Activated gamma-delta T cell (primary cell): ENCODE measurements around the gene C1QTNF8.

Experiments used
- DNase-seq: peaks from one replicate; lab custom pipeline; 2025; lab: John Stamatoyannopoulos, UW
- total RNA-seq, 2 donors: gene quantifications; one replicate each; lab custom pipeline; 2026; lab: John Stamatoyannopoulos, UW

The C1QTNF8 gene
- total RNA-seq, result 0 to 0.04 reads per million in 2 donors

DNA sequence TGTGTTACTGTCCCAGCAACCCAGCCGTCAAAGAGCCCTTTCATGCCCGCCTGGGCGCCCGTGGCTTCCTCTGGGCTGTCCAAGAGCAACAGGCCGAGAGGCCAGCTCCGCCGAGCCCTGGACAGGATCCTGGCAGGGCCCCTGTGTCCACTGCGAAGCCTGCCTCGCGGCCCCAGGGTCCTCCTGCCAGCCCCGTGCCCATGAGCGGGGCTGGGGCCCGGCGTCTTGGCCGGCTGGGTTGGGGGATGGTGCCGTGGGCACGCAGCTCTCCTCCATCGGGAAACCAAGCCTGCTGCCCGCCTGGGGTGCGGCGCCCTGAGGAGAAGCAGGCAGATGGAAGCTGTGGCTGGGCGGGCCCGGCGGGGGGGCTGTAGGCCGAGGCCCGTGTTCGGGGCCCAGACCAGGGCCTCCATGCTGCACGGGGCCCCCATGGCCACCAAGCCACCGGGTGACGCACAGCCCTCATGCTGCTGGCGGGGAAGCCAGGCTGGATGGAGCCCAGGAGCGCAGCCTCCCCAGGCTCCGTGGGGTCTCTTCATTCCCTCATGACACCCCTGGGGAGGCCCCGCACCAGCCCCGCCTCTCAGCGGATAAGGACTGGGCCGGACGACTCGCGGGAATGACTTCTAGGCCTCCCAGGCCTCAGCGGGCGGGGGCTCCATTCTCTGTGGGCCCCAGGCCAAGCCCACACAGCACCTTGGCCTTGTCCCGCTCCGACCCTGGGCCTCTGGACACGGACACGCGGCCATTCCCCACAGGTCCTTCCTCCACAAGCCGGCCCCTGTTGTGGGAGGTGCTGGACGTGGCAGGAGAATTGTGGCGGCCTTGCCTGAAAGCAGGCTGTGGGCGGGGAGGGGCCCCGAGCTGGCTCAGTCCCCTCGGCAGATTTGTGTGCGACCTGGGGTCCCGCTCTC, at the start of gene C1QTNF8:
C1QTNF8 (minus strand) TSS at position 76 of the 914 bp plus-strand sequence. CDS start 1,322 bp downstream, outside the sequence.
- DNase-seq, result no peak

- no peak for DNase-seq
These were observed 49.5 kb upstream of the C1QTNF8 start for GRCh38 chr16:1145383-1146100.

DNA sequence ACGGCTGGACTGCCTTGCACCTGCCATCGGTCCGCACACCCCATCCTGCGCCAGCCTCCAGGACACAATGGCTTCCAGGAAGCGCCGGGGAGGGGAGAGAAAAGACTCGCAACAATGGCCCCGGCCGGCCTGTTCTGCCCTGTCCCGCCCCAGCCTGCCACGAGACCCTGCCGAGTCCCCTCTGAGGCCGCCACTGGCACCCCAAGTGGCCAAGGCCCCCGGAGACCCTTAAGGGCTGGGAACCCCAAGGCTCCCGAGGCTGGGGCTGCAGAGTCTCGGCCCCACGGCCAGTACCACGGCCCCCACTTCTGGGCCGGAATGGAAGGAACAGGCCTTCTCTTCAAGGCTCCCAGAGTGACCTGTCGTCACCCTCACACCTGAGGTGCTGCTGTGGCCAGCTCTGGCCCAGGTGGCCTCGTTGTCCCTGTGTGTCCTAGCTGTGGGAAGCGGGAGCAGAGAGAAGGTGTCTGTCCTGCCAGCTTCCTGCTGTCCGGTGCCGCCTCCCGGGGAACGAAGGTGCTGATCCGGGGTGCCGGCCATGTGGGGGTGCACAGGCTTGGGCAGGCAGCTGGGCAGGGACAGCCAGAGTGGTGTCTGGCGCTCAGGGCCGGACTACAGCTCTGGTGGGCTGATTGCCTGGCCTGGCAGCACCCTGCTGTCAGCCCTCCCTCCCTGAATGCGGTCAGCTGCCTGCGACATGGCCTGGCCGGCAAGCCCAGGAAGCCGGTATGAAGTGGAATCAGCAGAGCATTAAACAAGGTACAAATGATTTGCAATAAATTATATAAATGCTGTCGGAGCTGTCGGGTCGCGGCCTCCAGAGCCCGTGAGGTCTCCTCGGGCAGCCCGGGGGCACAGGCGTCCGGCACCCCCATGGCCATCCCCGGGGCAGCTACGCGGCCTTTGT, 48.7 kb upstream of the C1QTNF8 start:
- no peak for DNase-seq

- no peak for DNase-seq
These were observed 47.9 kb upstream of the C1QTNF8 start for GRCh38 chr16:1143761-1144450.

GRCh38 chr16:1142911-1143310, 46.9 kb upstream of the C1QTNF8 start:
- no peak for DNase-seq

DNA sequence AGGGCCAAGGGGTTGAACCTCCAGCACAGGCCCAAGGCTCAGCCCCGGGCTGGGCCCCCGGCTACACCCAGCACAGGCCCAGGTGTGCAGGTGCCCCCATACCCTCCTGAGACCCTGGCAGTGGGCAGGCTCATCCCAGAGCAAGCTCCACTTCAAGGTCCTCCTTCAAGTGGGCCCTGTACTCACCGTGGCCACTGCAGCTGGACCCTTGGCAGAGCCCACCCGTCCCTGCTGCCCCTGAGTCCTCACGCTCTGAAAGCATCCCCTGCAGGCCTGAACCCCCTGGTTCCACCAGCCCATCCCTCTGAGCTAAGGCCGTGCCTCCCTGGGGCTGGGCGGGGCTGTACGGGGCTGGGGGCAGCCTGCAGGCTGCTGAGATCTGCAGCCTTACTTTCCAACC, 45.7 kb upstream of the C1QTNF8 start:
- DNase-seq, result no peak

DNA sequence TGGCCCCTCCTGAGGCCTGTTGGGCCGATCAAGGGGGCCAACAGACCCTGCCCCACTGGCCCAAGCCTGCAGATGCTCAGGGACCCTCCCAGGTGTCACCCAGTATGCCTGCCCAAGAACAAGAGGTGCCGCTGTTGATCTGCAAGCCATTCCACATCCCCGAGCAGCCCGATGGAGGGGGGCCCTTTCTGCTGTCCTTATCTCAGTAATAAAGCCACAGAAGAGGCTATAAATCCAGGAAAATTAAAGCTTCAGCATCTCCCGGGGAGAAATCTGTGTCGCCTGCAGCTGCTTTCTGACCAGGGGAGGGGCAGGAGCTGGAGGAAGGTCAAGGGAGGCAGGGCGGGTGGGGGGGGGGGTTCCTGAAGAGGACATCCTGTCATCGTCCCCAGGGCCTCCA, 45.1 kb upstream of the C1QTNF8 start:
- DNase-seq, result no peak

GRCh38 chr16:1140582-1141162, 44.6 kb upstream of the C1QTNF8 start:
- no peak for DNase-seq

DNA sequence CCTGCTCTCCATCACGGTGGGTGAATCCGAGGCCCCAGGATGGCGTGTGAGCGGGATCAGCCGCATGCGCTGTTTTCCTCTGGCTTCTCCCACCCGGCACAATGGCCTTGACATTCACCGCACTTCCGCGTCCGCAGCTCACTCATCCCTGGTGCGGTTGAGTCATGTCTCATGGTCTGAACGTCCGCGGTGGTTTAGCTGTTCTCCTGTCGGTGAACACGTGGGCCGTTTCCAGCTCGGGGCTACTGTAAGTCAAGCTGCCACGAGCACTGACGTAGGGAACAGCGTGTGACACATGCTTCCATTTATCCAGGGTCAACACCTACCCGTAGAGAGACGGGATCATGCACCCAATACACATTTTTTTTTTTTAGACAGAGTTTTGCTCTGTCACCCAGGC, 41.6 kb upstream of the C1QTNF8 start:
- DNase-seq, result no peak

DNA sequence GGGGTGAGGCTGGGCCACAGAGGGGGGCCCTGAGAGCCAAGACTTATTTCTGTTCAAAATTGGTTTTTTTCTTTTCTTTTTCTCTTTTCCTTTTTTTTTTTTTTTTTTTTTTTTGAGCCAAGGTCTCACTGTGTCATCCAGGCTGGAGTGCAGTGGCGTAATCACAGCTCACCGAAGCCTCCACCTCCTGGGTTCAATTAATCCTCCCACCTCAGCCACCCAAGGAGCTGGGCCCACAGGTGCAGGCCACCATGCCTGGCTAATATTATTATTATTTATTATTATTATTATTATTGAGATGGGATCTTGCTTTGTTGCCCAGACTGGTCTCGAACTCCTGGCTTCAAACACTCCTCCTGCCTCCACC, 39.4 kb upstream of the C1QTNF8 start:
- DNase-seq, result no peak

- DNase-seq, result no peak
These were observed 38.9 kb upstream of the C1QTNF8 start for GRCh38 chr16:1134776-1135458.

GRCh38 chr16:1133810-1134520, 37.9 kb upstream of the C1QTNF8 start:
- DNase-seq, result no peak

DNA sequence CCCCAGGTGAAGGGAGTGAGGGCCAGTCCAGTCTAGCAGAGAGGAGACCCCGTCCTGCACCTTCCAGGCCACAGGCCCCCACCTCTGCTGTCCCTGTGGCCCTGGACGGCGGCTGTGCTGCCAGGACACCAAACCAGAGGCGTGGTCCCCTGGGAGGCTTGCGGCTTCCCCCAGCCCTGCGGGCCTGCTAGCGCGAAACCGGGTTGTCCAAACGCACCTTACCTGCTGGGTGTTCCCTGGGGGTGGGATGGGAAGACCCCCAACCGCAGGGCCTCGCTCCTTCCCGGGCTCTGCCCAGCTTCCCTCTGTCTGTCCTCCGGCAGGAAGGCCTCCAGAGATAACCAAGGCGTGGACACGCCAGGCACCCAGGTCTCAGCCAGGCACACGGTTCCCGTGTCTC, 37.2 kb upstream of the C1QTNF8 start:
- no peak for DNase-seq

GRCh38 chr16:1132431-1132830, 36.4 kb upstream of the C1QTNF8 start:
- DNase-seq, result no peak

- DNase-seq, result no peak
These were observed 35.4 kb upstream of the C1QTNF8 start for GRCh38 chr16:1131378-1131994.

DNA sequence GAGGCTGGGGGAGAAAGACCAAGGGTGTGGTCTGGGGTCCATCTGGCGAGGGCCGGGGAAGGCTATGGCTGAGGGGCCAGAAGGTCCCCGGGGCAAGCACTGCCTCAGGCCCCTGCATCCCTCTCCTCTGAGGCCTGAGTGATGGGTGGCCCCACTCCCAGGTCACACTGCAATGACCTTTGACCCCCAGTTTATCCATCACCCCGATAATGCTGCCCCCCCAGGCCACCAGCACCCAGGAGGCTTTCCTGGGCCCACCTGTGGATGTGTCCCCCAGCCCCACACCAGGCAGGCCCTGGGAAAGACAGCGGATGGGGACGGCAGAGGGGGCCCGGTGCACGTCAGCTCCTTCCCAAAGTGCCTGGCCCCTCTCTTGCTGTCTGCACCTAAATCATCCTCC, 34.3 kb upstream of the C1QTNF8 start:
- no peak for DNase-seq

DNA sequence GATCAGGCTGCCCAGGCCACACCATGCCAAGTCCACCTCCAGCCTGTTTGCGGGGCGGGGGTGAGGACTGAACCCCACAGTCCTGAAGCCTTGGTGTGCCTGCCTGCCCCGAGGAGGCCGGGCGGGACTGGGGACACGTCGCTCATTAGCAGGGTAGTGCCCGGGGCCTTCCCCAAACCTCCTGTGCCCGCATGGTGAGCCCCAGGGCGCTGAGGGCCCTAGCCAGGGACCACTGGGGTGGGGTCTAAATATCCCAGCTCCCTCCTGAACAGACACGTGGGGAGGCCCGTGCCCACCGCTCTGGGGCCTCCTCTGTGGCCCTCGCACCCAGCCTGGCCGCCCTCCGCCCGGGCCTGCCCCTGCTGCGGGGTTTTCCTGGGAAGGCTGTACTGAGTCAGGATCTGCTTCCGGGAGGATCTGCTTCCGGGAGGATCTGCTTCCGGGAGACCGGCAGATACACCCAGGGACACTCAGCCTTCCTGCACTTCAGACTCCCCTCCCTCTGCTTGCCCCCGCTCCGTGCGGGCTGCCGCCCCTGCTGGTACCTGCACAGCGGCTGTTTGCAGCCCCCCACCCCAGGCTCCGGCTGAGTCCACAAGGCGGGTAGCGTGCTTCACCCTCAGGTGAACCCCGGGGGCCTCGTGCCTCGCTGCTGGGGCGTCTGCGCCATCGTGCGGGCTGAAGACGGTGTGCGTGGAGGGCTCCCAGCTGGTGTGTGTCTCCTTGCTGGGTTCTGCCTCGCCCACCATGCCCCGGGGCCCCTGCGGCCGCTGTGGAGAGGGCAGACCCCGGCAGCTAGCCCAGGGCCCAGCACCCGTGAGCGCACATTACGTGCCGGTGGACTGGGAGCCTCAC, 33.3 kb upstream of the C1QTNF8 start:
- DNase-seq, result no peak

DNA sequence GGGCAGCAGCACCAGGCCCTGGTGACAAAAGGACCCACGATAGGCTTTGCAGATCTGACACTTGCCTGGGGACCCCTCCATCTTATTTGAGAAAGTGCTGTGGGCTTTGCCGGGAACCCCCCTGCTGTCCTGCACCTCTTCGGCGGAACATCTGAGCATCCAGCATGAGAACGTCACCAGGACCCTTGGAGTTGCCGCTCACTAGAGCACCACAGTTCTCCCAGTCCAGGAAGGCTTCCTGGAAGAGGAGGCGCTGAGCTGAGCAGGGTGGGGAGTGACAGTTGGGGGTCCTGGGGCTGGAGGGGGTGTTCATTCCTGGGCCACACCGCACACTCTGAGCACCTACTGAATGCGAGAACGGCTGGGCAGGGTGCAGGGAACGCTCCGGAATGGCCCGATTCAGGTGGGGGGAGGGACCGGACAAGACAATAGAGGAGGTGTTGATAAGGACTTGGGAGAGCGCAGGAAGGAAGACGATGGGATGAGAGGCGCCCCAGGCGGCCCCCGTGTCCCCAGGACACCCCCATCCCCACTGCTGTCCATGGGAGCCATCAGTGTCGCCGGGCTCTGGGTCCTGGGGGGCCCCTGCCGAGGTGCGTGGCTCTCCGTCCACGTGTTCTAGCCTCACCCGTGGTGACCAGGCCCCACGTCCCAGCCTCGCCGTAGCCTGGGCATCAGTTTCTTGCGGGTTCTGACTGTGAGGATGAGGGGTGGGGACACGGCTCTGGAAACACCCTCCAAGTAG, 32.1 kb upstream of the C1QTNF8 start:
- DNase-seq, result no peak
